ENCODE data around the gene CRMP1.
A peak's percentile ranks its signal among the peaks of the same experiment; 100 is the strongest.

Gene CRMP1

GRCh38 chr4:5919044-5919443, 26.2 kb upstream of the CRMP1 start:
- no peak for DNase-seq

GRCh38 chr4:5918331-5918985, 25.6 kb upstream of the CRMP1 start:
- DNase-seq, result no peak

GRCh38 chr4:5917672-5918071, 24.8 kb upstream of the CRMP1 start:
- DNase-seq, result no peak

GRCh38 chr4:5916229-5916628, 23.3 kb upstream of the CRMP1 start:
- no peak for DNase-seq

GRCh38 chr4:5913454-5913853, 20.6 kb upstream of the CRMP1 start:
- no peak for DNase-seq

- DNase-seq, result peak; percentile 75
Measured at GRCh38 chr4:5912614-5913019, 19.7 kb upstream of the CRMP1 start.

GRCh38 chr4:5908876-5909427, 16.1 kb upstream of the CRMP1 start:
- no peak for DNase-seq

- DNase-seq, result no peak
Measured at GRCh38 chr4:5906191-5906590, 13.3 kb upstream of the CRMP1 start.

- DNase-seq, result no peak
Measured at GRCh38 chr4:5905714-5906113, 12.8 kb upstream of the CRMP1 start.

- DNase-seq, result no peak
Measured at GRCh38 chr4:5900844-5901243, 8.0 kb upstream of the CRMP1 start.

- no peak for DNase-seq
Measured at GRCh38 chr4:5899881-5900280, 7.0 kb upstream of the CRMP1 start.

- no peak for DNase-seq
Measured at GRCh38 chr4:5899396-5899795, 6.5 kb upstream of the CRMP1 start.

GRCh38 chr4:5897674-5898073, 4.8 kb upstream of the CRMP1 start:
- no peak for DNase-seq

- no peak for DNase-seq
Measured at GRCh38 chr4:5895287-5895686, 2.4 kb upstream of the CRMP1 start.

- DNase-seq, result peak; percentile 37
Measured at GRCh38 chr4:5894266-5894665, 1.4 kb upstream of the CRMP1 start.

GRCh38 chr4:5893591-5893990, 705 bp upstream of the CRMP1 start:
- no peak for DNase-seq

- no peak for DNase-seq
Measured at GRCh38 chr4:5892323-5893003, 423 bp downstream of the CRMP1 start.

GRCh38 chr4:5891563-5892322, 1.1 kb downstream of the CRMP1 start:
- DNase-seq, result no peak

- DNase-seq, result peak; percentile 55
Measured at GRCh38 chr4:5890063-5890727, 2.7 kb downstream of the CRMP1 start.

GRCh38 chr4:5889002-5889696, 3.7 kb downstream of the CRMP1 start:
- DNase-seq, result no peak

GRCh38 chr4:5888222-5889001, 4.5 kb downstream of the CRMP1 start:
- peak; percentile 47 for DNase-seq
